ENCODE data around the gene RARG. TPM values are rescaled to one million over a fixed set of nuclear protein-coding genes. Genes with fewer than 3 reads are reported as not detected.

The RARG gene
- total RNA-seq, 1 donor from 2014 or later: 5.5 TPM

- no peak for TF ChIP-seq CTCF (IDR thresholded peaks at IDR 0.05)
- peaks cover 7% of the 10 kb centered on the region for H3K36me3 Mint-ChIP-seq (ENCODE audit: low read depth)
- H3K27ac Mint-ChIP-seq: peak overlapping the region; percentile 91
- intact Hi-C loops (cut with micrococcal nuclease): no loop called here
- H3K4me3 Mint-ChIP-seq: peak overlapping the region; percentile 98
- H3K27me3 Mint-ChIP-seq: no peaks in the 10 kb centered on the region
- H3K9me3 Mint-ChIP-seq: no peaks in the 10 kb centered on the region
- ChIA-PET POLR2A (interaction anchor here (0.5 to 4.2 kb wide), 18 partner anchors 11 to 411 kb away, joined by 3 to 66 read pairs (median 6); partner anchors contain the start of genes AAAS, CSAD, MYG1 and PFDN5), CTCF (interaction anchor here (0.7 to 7.3 kb wide), 18 partner anchors 10 to 202 kb away, joined by 3 to 94 read pairs (median 4); partner anchors contain the start of genes PFDN5 and ZNF740)
- DNase-seq: no peak
- peak; percentile 35 for ATAC-seq (ENCODE audit: low read depth)
- H3K4me1 Mint-ChIP-seq: peaks cover 21% of the 10 kb centered on the region
These were observed 35.4 kb upstream of the RARG start for GRCh38 chr12:53267306-53267998.

- ChIA-PET POLR2A (interaction anchor here (0.6 to 4.2 kb wide), 3 partner anchors 33 to 52 kb away, joined by 3 to 66 read pairs (median 48); no protein-coding TSS in a partner anchor), CTCF (interaction anchor here (0.7 to 7.3 kb wide), 2 partner anchors 55 to 129 kb away, joined by 3 to 94 read pairs; no protein-coding TSS in a partner anchor)
- H3K4me3 Mint-ChIP-seq: no peak overlapping the region
- H3K27me3 Mint-ChIP-seq: no peaks in the 10 kb centered on the region
- no peak for DNase-seq
- no peak for TF ChIP-seq CTCF (IDR thresholded peaks at IDR 0.05)
- no peak for ATAC-seq (ENCODE audit: low read depth)
- peaks cover 7% of the 10 kb centered on the region for H3K36me3 Mint-ChIP-seq (ENCODE audit: low read depth)
- no peak overlapping the region for H3K27ac Mint-ChIP-seq
- peaks cover 21% of the 10 kb centered on the region for H3K4me1 Mint-ChIP-seq
- no peaks in the 10 kb centered on the region for H3K9me3 Mint-ChIP-seq
- intact Hi-C loops (cut with micrococcal nuclease): no loop called here
These were observed 33.8 kb upstream of the RARG start for GRCh38 chr12:53265783-53266182.

- Mint-ChIP-seq H3K27ac (no peak overlapping the region), H3K9me3 (no peaks in the 10 kb centered on the region), H3K4me3 (no peak overlapping the region), H3K36me3 (ENCODE audit: low read depth) (peaks cover 3% of the 10 kb centered on the region), H3K27me3 (no peaks in the 10 kb centered on the region), H3K4me1 (peaks cover 39% of the 10 kb centered on the region)
- POLR2A ChIA-PET: interaction anchor here (0.7 kb wide), 4 partner anchors 11 to 1870 kb away, joined by 3 to 11 read pairs (median 4); no protein-coding TSS in a partner anchor
- no peak for ATAC-seq (ENCODE audit: low read depth)
- intact Hi-C loops (cut with micrococcal nuclease): no loop called here
- CTCF ChIA-PET: no interaction called here
- DNase-seq: no peak
- TF ChIP-seq CTCF (IDR thresholded peaks at IDR 0.05): no peak
These were observed 27.9 kb upstream of the RARG start for GRCh38 chr12:53259891-53260290.

GRCh38 chr12:53258541-53259539 is 26.8 kb upstream of the RARG start:
- intact Hi-C loops (cut with micrococcal nuclease): no loop called here
- Mint-ChIP-seq H3K4me1 (peaks cover 46% of the 10 kb centered on the region), H3K27me3 (no peaks in the 10 kb centered on the region), H3K4me3 (no peak overlapping the region), H3K27ac (peak overlapping the region; percentile 77), H3K36me3 (ENCODE audit: low read depth) (peaks cover 11% of the 10 kb centered on the region), H3K9me3 (no peaks in the 10 kb centered on the region)
- TF ChIP-seq CTCF (IDR thresholded peaks at IDR 0.05): no peak
- ATAC-seq (ENCODE audit: low read depth) (no peak), DNase-seq (no peak)
- CTCF ChIA-PET: no interaction called here
- POLR2A ChIA-PET: interaction anchor here (0.5 to 5.6 kb wide), 2 partner anchors 9 to 24 kb away, joined by 3 to 39 read pairs; partner anchors contain the start of gene ESPL1

Measured in activated B cell treated with CpG ODN at 0.5 μM for 24 hours (primary cell).